ENCODE results near the gene PRELP. TPM values are rescaled to one million over a fixed set of nuclear protein-coding genes. Genes with fewer than 3 reads are reported as not detected.

PRELP gene
- total RNA-seq, 2 donors from 2014 or later: 232 to 244 TPM

GRCh38 chr1:203520315-203520714, 44.7 kb downstream of the PRELP start:
- Histone ChIP-seq H3K4me3 (no peak overlapping the region), H3K36me3 (no peaks in the 10 kb centered on the region), H3K27ac (no peak overlapping the region), H3K4me1 (ENCODE audit: control insufficient read depth in 1 of 2, low read depth in 2 of 2) (peaks cover 25 to 55% of the 10 kb centered on the region in 2 donors), H3K27me3 (replicated peaks; ENCODE audit: insufficient read depth) (no peaks in the 10 kb centered on the region), H3K9me3 (no peaks in the 10 kb centered on the region)
- ATAC-seq (ENCODE audit: insufficient number of reproducible peaks, low FRiP score, low read depth) (peak; percentile 62), DNase-seq (ENCODE audit: low spot score) (no peak)
- TF ChIP-seq CTCF (IDR thresholded peaks at IDR 0.05): no peak

GRCh38 chr1:203521074-203521794, 45.6 kb downstream of the PRELP start:
- H3K27ac ChIP-seq: no peak overlapping the region
- ATAC-seq (ENCODE audit: insufficient number of reproducible peaks, low FRiP score, low read depth): no peak

GRCh38 chr1:203521812-203522211, 46.2 kb downstream of the PRELP start:
- TF ChIP-seq CTCF (IDR thresholded peaks at IDR 0.05): no peak
- DNase-seq (ENCODE audit: low spot score): no peak
- Histone ChIP-seq H3K27ac (no peak overlapping the region), H3K4me3 (no peak overlapping the region), H3K36me3 (no peaks in the 10 kb centered on the region), H3K4me1 (ENCODE audit: control insufficient read depth in 1 of 2, low read depth in 2 of 2) (peaks cover 25 to 68% of the 10 kb centered on the region in 2 donors), H3K27me3 (replicated peaks; ENCODE audit: insufficient read depth) (no peaks in the 10 kb centered on the region), H3K9me3 (no peaks in the 10 kb centered on the region)
- no peak for ATAC-seq (ENCODE audit: insufficient number of reproducible peaks, low FRiP score, low read depth)

More at GRCh38 chr1:203521074-203521794, 45.6 kb downstream of the PRELP start:
- DNase-seq (ENCODE audit: low spot score): no peak
- Histone ChIP-seq H3K9me3 (no peaks in the 10 kb centered on the region), H3K36me3 (no peaks in the 10 kb centered on the region), H3K4me3 (no peak overlapping the region), H3K27me3 (replicated peaks; ENCODE audit: insufficient read depth) (no peaks in the 10 kb centered on the region), H3K4me1 (ENCODE audit: control insufficient read depth in 1 of 2, low read depth in 2 of 2) (peaks cover 25 to 62% of the 10 kb centered on the region in 2 donors)
- no peak for TF ChIP-seq CTCF (IDR thresholded peaks at IDR 0.05)

GRCh38 chr1:203522237-203522636, 46.6 kb downstream of the PRELP start:
- H3K36me3 ChIP-seq: no peaks in the 10 kb centered on the region
- no peaks in the 10 kb centered on the region for H3K9me3 ChIP-seq
- ATAC-seq (ENCODE audit: insufficient number of reproducible peaks, low FRiP score, low read depth) (no peak), DNase-seq (ENCODE audit: low spot score) (no peak)
- H3K4me3 ChIP-seq: no peak overlapping the region
- H3K27ac ChIP-seq: no peak overlapping the region
- no peak for TF ChIP-seq CTCF (IDR thresholded peaks at IDR 0.05)
- no peaks in the 10 kb centered on the region for H3K27me3 ChIP-seq (replicated peaks; ENCODE audit: insufficient read depth)
- H3K4me1 ChIP-seq (ENCODE audit: control insufficient read depth in 1 of 2, low read depth in 2 of 2): peaks cover 25 to 69% of the 10 kb centered on the region in 2 donors

- H3K27ac ChIP-seq: peak overlapping the region; percentile 36 to 48
- H3K4me1 ChIP-seq (ENCODE audit: control insufficient read depth in 1 of 2, low read depth in 2 of 2): peaks cover 25 to 71% of the 10 kb centered on the region in 2 donors
- H3K9me3 ChIP-seq: no peaks in the 10 kb centered on the region
- H3K4me3 ChIP-seq: no peak overlapping the region
- TF ChIP-seq CTCF (IDR thresholded peaks at IDR 0.05): no peak
- H3K36me3 ChIP-seq: no peaks in the 10 kb centered on the region
- no peaks in the 10 kb centered on the region for H3K27me3 ChIP-seq (replicated peaks; ENCODE audit: insufficient read depth)
- no peak for ATAC-seq (ENCODE audit: insufficient number of reproducible peaks, low FRiP score, low read depth)
- no peak for DNase-seq (ENCODE audit: low spot score)
Observed at GRCh38 chr1:203523667-203524066, 48.1 kb downstream of the PRELP start.

Measured in thoracic aorta (tissue), 2 donors.